ENCODE data around the gene TRIM21. TPM values are rescaled to one million over a fixed set of nuclear protein-coding genes. Genes with fewer than 3 reads are reported as not detected.

The TRIM21 gene
- polyA plus RNA-seq, 1 of the 3 experiments (the other 2 are of a cell fraction) = 11.0 TPM

DNA sequence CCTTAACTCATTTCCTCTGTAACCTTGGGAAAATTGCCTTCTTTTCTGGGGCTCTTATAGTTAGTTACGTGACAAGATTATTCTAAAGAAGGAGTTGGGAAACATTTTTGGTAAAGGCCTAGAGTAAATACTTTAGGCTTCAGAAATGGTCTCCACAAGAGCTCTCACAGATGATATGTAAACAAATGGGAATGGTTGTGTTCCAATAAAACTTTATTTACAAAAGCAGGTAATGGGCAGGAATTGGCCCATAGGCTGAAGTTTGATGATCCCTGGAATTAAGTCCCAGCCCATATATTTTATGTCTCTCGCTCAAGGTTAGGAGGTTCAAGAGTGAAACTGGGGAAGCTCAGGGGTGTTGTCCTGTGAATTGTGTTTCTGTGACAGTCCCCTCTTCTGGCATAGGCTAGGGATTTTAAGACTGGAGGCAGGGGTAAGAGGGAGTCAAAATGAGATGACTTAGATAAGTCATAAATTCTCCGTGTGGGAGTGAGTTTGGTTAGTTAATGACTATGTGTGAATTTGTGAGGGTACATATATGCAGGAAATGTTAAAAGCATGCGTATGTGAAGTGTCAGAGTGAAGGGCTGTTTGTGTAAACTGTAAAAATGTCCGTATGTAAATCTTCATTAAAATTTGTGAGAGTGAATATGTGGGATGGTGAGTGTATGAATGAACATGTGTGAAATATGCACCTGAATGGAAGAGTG, 17.9 kb downstream of the TRIM21 start:
- Histone ChIP-seq H3K4me1 (ENCODE audit: control insufficient read depth in 1 of 2, insufficient read depth in 2 of 2, low read depth in 1 of 2, low read length in 1 of 2) (no peaks in the 10 kb centered on the region), H3K9me3 (no peaks in the 10 kb centered on the region), H3K27ac (ENCODE audit: low read depth in 2 of 2, low read length in 1 of 2) (no peak overlapping the region), H3K27me3 (ENCODE audit: insufficient read depth) (peaks cover 23% of the 10 kb centered on the region; the same call in 1 of the 2 replicates), H4K20me1 (ENCODE audit: insufficient read depth) (no peaks in the 10 kb centered on the region), H3K4me3 (ENCODE audit: low read depth in 2 of 2, low read length in 1 of 2) (no peak overlapping the region), H3K79me2 (ENCODE audit: insufficient read depth) (no peaks in the 10 kb centered on the region), H3K9me2 (no peaks in the 10 kb centered on the region; the same call in 1 of the 2 replicates), H3F3A (replicated peaks; ENCODE audit: insufficient read depth) (no peaks in the 10 kb centered on the region), H3K9ac (no peak overlapping the region), H3K36me3 (replicated peaks in 1 of 2; ENCODE audit: control insufficient read depth in 1 of 2, insufficient read depth in 2 of 2, low read length in 1 of 2) (no peaks in the 10 kb centered on the region), H2AFZ (ENCODE audit: low read depth) (no peak overlapping the region), H3K4me2 (no peak overlapping the region)
- TF ChIP-seq ELF1 (IDR thresholded peaks at IDR 0.05) (no peak), SMC3 (IDR thresholded peaks at IDR 0.05; ENCODE audit: low read depth, low read length) (no peak), RAD21 (IDR thresholded peaks at IDR 0.05; ENCODE audit: low read length) (no peak), NRF1 (IDR thresholded peaks at IDR 0.05; ENCODE audit: low read depth, low read length) (no peak), TAF1 (IDR thresholded peaks at IDR 0.05; ENCODE audit: borderline replicate concordance, low read depth, low read length) (no peak), EZH2phosphoT487 (IDR thresholded peaks at IDR 0.05; ENCODE audit: borderline replicate concordance, low read depth) (no peak), FOXM1 (IDR thresholded peaks at IDR 0.05; ENCODE audit: low read depth) (no peak), EP300 (IDR thresholded peaks at IDR 0.05; ENCODE audit: borderline replicate concordance in 1 of 2, low read depth in 1 of 2, low read length in 1 of 2) (no peak), RFX5 (IDR thresholded peaks at IDR 0.05; ENCODE audit: low read length) (no peak)
- TF ChIP-seq, protein P1, sequence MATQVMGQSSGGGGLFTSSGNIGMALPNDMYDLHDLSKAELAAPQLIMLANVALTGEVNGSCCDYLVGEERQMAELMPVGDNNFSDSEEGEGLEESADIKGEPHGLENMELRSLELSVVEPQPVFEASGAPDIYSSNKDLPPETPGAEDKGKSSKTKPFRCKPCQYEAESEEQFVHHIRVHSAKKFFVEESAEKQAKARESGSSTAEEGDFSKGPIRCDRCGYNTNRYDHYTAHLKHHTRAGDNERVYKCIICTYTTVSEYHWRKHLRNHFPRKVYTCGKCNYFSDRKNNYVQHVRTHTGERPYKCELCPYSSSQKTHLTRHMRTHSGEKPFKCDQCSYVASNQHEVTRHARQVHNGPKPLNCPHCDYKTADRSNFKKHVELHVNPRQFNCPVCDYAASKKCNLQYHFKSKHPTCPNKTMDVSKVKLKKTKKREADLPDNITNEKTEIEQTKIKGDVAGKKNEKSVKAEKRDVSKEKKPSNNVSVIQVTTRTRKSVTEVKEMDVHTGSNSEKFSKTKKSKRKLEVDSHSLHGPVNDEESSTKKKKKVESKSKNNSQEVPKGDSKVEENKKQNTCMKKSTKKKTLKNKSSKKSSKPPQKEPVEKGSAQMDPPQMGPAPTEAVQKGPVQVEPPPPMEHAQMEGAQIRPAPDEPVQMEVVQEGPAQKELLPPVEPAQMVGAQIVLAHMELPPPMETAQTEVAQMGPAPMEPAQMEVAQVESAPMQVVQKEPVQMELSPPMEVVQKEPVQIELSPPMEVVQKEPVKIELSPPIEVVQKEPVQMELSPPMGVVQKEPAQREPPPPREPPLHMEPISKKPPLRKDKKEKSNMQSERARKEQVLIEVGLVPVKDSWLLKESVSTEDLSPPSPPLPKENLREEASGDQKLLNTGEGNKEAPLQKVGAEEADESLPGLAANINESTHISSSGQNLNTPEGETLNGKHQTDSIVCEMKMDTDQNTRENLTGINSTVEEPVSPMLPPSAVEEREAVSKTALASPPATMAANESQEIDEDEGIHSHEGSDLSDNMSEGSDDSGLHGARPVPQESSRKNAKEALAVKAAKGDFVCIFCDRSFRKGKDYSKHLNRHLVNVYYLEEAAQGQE (IDR thresholded peaks at IDR 0.05; ENCODE audit: low read depth, low read length) = no peak
- TF ChIP-seq, protein P2, sequence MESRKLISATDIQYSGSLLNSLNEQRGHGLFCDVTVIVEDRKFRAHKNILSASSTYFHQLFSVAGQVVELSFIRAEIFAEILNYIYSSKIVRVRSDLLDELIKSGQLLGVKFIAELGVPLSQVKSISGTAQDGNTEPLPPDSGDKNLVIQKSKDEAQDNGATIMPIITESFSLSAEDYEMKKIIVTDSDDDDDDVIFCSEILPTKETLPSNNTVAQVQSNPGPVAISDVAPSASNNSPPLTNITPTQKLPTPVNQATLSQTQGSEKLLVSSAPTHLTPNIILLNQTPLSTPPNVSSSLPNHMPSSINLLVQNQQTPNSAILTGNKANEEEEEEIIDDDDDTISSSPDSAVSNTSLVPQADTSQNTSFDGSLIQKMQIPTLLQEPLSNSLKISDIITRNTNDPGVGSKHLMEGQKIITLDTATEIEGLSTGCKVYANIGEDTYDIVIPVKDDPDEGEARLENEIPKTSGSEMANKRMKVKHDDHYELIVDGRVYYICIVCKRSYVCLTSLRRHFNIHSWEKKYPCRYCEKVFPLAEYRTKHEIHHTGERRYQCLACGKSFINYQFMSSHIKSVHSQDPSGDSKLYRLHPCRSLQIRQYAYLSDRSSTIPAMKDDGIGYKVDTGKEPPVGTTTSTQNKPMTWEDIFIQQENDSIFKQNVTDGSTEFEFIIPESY (IDR thresholded peaks at IDR 0.05; ENCODE audit: borderline replicate concordance, low read depth) = no peak
- TF ChIP-seq, protein P3, sequence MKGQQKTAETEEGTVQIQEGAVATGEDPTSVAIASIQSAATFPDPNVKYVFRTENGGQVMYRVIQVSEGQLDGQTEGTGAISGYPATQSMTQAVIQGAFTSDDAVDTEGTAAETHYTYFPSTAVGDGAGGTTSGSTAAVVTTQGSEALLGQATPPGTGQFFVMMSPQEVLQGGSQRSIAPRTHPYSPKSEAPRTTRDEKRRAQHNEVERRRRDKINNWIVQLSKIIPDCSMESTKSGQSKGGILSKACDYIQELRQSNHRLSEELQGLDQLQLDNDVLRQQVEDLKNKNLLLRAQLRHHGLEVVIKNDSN (IDR thresholded peaks at IDR 0.05; ENCODE audit: borderline replicate concordance, low read depth) = no peak
- 1% methylated on average over 5 of the region's 5 CpGs for WGBS (ENCODE audit: low lambda C conversion rate)
- DNase-seq = no peak
- POLR2A ChIA-PET = no interaction called here
- CTCF ChIA-PET = no interaction called here

Data from SK-N-SH (cell line).